Liver (tissue), 9 donors: ENCODE measurements around the gene C19orf81. TPM values are rescaled to one million over a fixed set of nuclear protein-coding genes. Genes with fewer than 3 reads are reported as not detected.

Experiments used
- DNase-seq: peaks from one replicate; pipeline ENCODE4 v3.0.0-alpha.2; 2017; ENCODE audit warnings: low spot score
- H3K27ac ChIP-seq, 2 donors: one replicate each; pipeline ENCODE4 v1.7.0; 2013; ENCODE audit warnings: inconsistent platforms in 2 of 2, low read length in 2 of 2, control low read depth in 1 of 2, low read depth in 1 of 2, mild to moderate bottlenecking in 1 of 2
- H3K27me3 ChIP-seq, 4 donors: one replicate each; pipeline versions ENCODE4 v1.6.1 to v1.7.0; 2013; ENCODE audit warnings: low read length in 3 of 4, inconsistent platforms in 1 of 4, mild to moderate bottlenecking in 1 of 4, moderate library complexity in 1 of 4; ENCODE audit not compliant: control insufficient read depth in 4 of 4, insufficient read depth in 4 of 4
- H3K36me3 ChIP-seq, 4 donors: one replicate each; pipeline versions ENCODE4 v1.6.1 to v1.7.0; 2013; ENCODE audit warnings: low read length in 3 of 4, mild to moderate bottlenecking in 3 of 4, low read depth in 1 of 4, moderate library complexity in 1 of 4; ENCODE audit not compliant: control insufficient read depth in 4 of 4, insufficient read depth in 3 of 4
- H3K4me1 ChIP-seq, 4 donors: one replicate each; pipeline versions ENCODE4 v1.6.1 to v1.7.0; 2013; ENCODE audit warnings: low read length in 3 of 4, mild to moderate bottlenecking in 3 of 4, moderate library complexity in 1 of 4; ENCODE audit not compliant: control insufficient read depth in 4 of 4, insufficient read depth in 4 of 4
- H3K4me3 ChIP-seq, 3 donors: one replicate each; pipeline versions ENCODE4 v1.6.1 to v1.7.0; 2013; ENCODE audit warnings: low read length in 3 of 3, control low read depth in 1 of 3, low read depth in 1 of 3, mild to moderate bottlenecking in 1 of 3
- H3K9ac ChIP-seq, 2 donors: one replicate each; pipeline ENCODE4 v1.7.0; 2013; ENCODE audit warnings: low read length in 2 of 2, mild to moderate bottlenecking in 2 of 2, moderate library complexity in 2 of 2, control low read depth in 1 of 2, low read depth in 1 of 2
- H3K9me3 ChIP-seq, 4 donors: one replicate each; pipeline versions ENCODE4 v1.6.1 to v1.7.0; 2013; ENCODE audit warnings: low read length in 3 of 4; ENCODE audit not compliant: control insufficient read depth in 4 of 4
- EGR1 ChIP-seq, 2 donors: IDR thresholded peaks; 2 replicates each; pipeline ENCODE4 v1.6.1; 2016 to 2018; ENCODE audit warnings: antibody characterized with exemption in 2 of 2, low read depth in 2 of 2
- FOXA1 ChIP-seq: IDR thresholded peaks from 2 replicates; pipeline ENCODE4 v1.6.1; 2016; ENCODE audit warnings: antibody characterized with exemption
- FOXA2 ChIP-seq: IDR thresholded peaks from 2 replicates; pipeline ENCODE4 v1.6.1; 2016; ENCODE audit warnings: antibody characterized with exemption
- GABPA ChIP-seq, 2 donors: IDR thresholded peaks in 1 of 2; conservative IDR thresholded peaks in 1 of 2; 2 replicates each; pipeline ENCODE4 v1.6.1; 2016; ENCODE audit warnings: antibody characterized with exemption in 2 of 2, mild to moderate bottlenecking in 1 of 2, moderate library complexity in 1 of 2
- HNF4A ChIP-seq, 2 donors: conservative IDR thresholded peaks; 2 replicates each; pipeline ENCODE4 v1.6.1; 2016; ENCODE audit warnings: antibody characterized with exemption in 2 of 2, mild to moderate bottlenecking in 2 of 2
- HNF4G ChIP-seq: IDR thresholded peaks from 2 replicates; pipeline ENCODE4 v1.6.1; 2016; ENCODE audit warnings: antibody characterized with exemption
- JUND ChIP-seq, 2 donors: IDR thresholded peaks; 2 replicates each; pipeline ENCODE4 v1.6.1; 2016; ENCODE audit warnings: antibody characterized with exemption in 2 of 2
- MAX ChIP-seq: IDR thresholded peaks from 2 replicates; pipeline ENCODE4 v1.6.1; 2016; ENCODE audit warnings: antibody characterized with exemption
- NR2F2 ChIP-seq: IDR thresholded peaks from 2 replicates; pipeline ENCODE4 v1.6.1; 2016; ENCODE audit warnings: antibody characterized with exemption
- RAD21 ChIP-seq, 2 donors: IDR thresholded peaks; 2 replicates each; pipeline ENCODE4 v1.6.1; 2016; ENCODE audit warnings: antibody characterized with exemption in 2 of 2, mild to moderate bottlenecking in 2 of 2
- REST ChIP-seq: IDR thresholded peaks from 2 replicates; pipeline ENCODE4 v1.6.1; 2016; ENCODE audit warnings: antibody characterized with exemption, mild to moderate bottlenecking
- RXRA ChIP-seq, 2 donors: IDR thresholded peaks; 2 replicates each; pipeline ENCODE4 v1.6.1; 2017 to 2018; ENCODE audit warnings: antibody characterized with exemption in 2 of 2, mild to moderate bottlenecking in 1 of 2
- SP1 ChIP-seq: IDR thresholded peaks from 2 replicates; pipeline ENCODE4 v1.6.1; 2018; ENCODE audit warnings: antibody characterized with exemption, mild to moderate bottlenecking
- TAF1 ChIP-seq: conservative IDR thresholded peaks from 2 replicates; pipeline ENCODE4 v1.6.1; 2016; ENCODE audit warnings: antibody characterized with exemption, mild to moderate bottlenecking
- YY1 ChIP-seq: IDR thresholded peaks from 2 replicates; pipeline ENCODE4 v1.6.1; 2016; ENCODE audit warnings: antibody characterized with exemption, mild to moderate bottlenecking
- ZBTB33 ChIP-seq: IDR thresholded peaks from 2 replicates; pipeline ENCODE4 v1.6.1; 2016; ENCODE audit warnings: antibody characterized with exemption
- WGBS: extraction: QIAGEN DNeasy Blood & Tissue Kit; methylation state at CpG from one replicate; pipeline ENCODE4 v1.1.7; 2013; 5-methylcytosine and 5-hydroxymethylcytosine counted together
- polyA plus RNA-seq, 2 donors: library from polyadenylated mRNA; stranded (reverse) in 1 of 2; unstranded in 1 of 2; fragments of 200-250 nt in 1 of 2; fragments of >200 nt in 1 of 2; fragmentation: Nextera tagmentation in 1 of 2; extraction: Ambion mirVana in 1 of 2; gene quantifications; one replicate each; pipeline versions ENCODE4 v1.2.1 to v1.2.3, GENCODE V29; 2013 to 2015
- total RNA-seq, 2 donors: library from RNA; depleted of rRNA; stranded (reverse); fragments of >200 nt; gene quantifications; one replicate each; pipeline ENCODE4 v1.2.3, GENCODE V29; 2014
- donor health status: healthy.
- donor health status: healthy.
- donor health status: healthy.
- donor health status: healthy.
- donor health status: healthy.

C19orf81 gene
- total and polyA plus RNA-seq, 4 donors: not detected

- TF ChIP-seq HNF4G: no peak
- peak; percentile 94 for TF ChIP-seq REST
- H3K9me3 ChIP-seq: no peaks in the 10 kb centered on the region
Observed at GRCh38 chr19:50695251-50696093, 46.2 kb downstream of the C19orf81 start.

GRCh38 chr19:50696094-50696483 lies 46.8 kb downstream of the C19orf81 start:
- 55% methylated on average over 15 of the region's 15 CpGs for WGBS
- no peaks in the 10 kb centered on the region for H3K9me3 ChIP-seq
- H3K36me3 ChIP-seq: no peaks in the 10 kb centered on the region
- TF ChIP-seq RAD21 (IDR thresholded peaks at IDR 0.05) (no peak), ZBTB33 (no peak), REST (no peak), YY1 (no peak), JUND (IDR thresholded peaks at IDR 0.05) (no peak), EGR1 (IDR thresholded peaks at IDR 0.05; ENCODE audit: low read depth in 2 of 2) (no peak), FOXA1 (no peak), GABPA (IDR thresholded peaks at IDR 0.05 in 1 of 2, conservative IDR thresholded peaks at IDR 0.05 in 1 of 2) (no peak), FOXA2 (no peak), TAF1 (no peak), MAX (no peak), NR2F2 (no peak), HNF4A (conservative IDR thresholded peaks at IDR 0.05) (no peak), SP1 (no peak), HNF4G (no peak), RXRA (IDR thresholded peaks at IDR 0.05) (no peak)
- no peak overlapping the region for H3K9ac ChIP-seq
- peaks cover 0 to 11% (median 1%) of the 10 kb centered on the region in 4 donors for H3K27me3 ChIP-seq
- no peak overlapping the region for H3K27ac ChIP-seq
- H3K4me3 ChIP-seq: no peak overlapping the region
- H3K4me1 ChIP-seq: no peaks in the 10 kb centered on the region
- DNase-seq: no peak

More at GRCh38 chr19:50695251-50696093, 46.2 kb downstream of the C19orf81 start:
- H3K4me1 ChIP-seq: no peaks in the 10 kb centered on the region
- peaks cover 0 to 11% (median 1%) of the 10 kb centered on the region in 4 donors for H3K27me3 ChIP-seq
- no peak overlapping the region for H3K4me3 ChIP-seq
- H3K36me3 ChIP-seq: no peaks in the 10 kb centered on the region
- H3K9ac ChIP-seq: no peak overlapping the region
- H3K27ac ChIP-seq: no peak overlapping the region
- no peak for DNase-seq
- WGBS: 6% methylated on average over 80 of the region's 81 CpGs
